NCI-H345 treated with DMSO at 0.1 percent for 48 hours (cell line): ENCODE results near the gene SPINK6.

Experiments
- DNase-seq: peaks from one replicate; lab custom pipeline; 2025; ENCODE audit not compliant: unreplicated experiment; lab: John Stamatoyannopoulos, UW

The SPINK6 gene

DNA sequence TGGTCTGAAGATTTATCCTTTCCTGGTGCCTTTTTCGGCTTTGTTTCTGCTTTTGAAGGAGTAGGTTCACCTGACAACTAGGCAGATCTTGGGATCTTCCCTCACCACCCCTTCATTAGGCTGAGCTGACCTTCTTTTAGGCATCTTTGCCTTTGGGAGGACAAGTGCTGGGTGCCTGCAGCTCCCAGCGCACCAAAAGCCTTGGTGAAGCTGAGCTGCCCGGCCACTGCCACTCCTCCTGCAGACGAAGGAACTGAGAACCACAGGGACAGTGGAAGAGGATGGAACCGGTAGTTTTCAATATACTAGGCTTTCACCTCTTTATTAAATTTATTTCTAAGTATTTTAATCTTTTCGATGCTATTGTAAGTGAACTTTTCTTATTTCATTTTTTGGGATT is 18.7 kb downstream of the SPINK6 start:
- no peak for DNase-seq

DNA sequence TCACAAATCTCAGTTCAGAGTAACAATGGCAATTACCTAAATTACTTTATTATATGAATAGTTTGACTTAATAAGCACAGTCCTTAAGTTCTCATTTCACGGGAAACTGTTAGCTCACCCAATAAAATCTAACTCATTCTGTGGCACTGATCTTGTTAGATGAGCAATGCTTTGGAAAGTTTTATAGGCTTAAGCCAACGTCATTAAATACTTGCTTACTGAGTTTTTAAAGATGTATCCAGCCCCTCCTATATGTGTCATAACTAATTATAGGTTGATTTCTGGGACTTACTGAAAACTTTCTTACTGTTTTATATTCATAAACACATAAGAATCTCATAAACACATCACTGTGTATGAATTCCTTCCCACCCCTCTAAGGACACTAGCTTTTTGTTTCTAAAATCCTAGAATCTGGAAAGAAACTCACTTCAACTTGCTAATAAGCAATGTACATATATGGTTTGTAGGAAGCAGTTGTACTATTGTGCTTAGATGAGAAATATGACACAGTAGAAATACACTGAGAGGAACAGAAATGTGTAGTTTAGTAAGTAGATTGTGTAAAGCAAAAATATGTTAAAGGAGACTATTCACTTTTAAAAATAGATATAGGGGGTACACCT is 21.4 kb downstream of the SPINK6 start:
- DNase-seq: no peak

DNA sequence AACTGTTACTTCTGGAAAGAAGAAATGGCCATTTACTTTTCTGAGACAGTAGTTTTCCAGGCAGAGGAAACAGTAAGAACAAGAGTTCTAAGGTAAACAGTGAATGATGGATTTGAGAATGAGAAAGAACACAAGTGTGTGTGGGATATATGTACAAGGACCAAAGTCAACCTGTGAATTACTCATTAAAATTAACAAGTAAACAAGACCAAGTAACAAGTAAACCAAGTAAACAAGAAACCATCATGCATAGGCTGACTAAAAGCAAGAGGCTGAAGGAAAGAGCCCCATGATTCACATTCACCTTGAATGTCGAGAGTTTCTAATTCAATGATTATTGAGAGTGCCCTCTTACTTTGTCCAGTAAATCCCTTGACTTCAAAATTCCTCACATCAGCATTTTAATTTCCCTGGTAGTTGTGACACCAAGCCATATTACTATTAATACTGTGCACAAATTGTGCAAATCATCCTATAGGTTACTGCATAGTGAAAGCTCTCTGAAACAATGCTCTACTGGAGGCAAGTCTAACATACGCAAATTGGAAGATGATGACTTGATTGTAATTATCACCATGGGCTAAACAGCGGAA is 25.6 kb downstream of the SPINK6 start:
- no peak for DNase-seq

DNA sequence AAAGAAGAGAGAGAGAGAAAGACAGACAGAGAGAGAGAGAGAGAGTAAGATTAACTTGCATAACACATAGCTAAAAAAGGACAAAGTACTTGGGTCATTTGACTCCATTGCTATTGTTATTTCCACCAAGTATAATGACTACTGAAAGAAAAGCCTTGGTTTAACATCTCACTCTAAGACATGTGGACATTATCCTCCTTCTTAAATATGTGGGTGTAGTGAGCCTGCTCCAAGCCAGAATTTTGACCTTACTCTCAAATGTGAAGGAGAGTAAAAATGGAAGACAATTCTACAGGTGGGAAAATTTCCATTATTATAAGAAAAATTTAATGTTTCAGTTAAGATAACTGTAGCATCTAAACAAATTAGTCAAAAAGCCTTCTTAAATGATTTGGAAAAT is 27.0 kb downstream of the SPINK6 start:
- no peak for DNase-seq

DNA sequence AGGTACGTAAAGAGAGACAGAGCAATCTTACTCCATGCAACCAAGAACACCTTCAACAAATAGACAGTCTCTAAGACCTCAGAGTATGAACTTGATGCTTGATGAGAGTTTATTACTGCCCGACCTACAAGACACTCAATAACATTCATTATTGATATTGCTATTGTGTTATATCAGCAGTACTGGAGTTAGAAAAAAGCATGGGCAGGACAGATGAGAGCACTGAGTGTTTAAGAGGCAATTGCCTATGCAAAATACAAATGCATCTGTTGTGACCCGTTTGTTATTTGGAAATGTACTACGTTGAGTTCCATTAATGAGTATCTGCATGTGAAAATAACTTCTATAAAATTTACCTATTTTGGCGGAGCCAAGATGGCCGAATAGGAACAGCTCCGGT is 27.4 kb downstream of the SPINK6 start:
- DNase-seq: no peak

DNA sequence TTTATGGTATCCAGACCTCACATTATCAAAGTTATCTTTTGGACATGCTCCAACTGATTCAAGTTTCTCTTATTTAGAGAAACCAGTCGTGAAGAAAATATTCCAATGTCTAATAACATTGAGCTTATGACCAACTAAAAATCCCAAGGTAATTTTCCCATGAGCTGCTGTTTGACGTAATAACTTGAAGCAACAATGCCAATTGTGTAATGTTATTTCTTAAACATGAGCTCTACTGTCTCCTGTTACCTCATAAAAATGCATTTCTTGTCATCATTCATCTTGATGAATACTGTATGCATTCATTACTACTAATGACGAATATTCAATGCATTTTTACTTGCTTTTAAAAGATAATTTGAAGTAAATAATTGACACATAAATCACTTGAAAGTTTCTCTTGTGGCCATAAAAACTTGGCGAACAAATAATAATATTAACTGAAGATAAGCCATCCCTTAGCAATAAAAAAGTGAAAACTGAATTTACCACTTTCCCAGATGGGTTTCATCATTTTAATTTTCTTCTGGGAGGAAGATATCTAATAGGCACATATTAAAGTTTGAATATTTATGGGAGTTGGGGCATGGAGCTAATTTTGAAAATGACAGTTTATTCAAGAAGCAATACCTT is 35.1 kb downstream of the SPINK6 start:
- DNase-seq: no peak

DNA sequence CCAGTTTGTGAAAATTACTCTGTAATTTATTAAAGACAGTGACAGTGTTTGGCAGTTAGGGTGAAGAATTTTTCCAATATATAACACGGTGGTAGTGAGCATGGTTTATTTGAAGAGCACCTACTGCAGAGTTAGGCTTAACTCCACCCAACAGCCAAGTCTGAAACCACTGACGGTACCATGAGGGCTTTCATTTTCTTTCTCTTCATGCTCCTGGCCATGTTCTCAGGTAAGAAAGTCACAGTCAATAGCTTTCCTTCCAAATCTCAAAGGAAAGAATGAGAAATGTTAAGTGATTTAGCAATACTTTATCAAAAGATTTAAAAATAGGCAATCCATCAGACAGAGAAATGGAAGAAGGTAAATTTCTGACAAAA is 35.6 kb downstream of the SPINK6 start, which contains the start of gene MARCOL:
Gene MARCOL, plus strand, starts transcription at position 108 of the 377 bp plus-strand sequence. Its CDS starts 73 bp downstream, at position 181.
- DNase-seq: no peak

DNA sequence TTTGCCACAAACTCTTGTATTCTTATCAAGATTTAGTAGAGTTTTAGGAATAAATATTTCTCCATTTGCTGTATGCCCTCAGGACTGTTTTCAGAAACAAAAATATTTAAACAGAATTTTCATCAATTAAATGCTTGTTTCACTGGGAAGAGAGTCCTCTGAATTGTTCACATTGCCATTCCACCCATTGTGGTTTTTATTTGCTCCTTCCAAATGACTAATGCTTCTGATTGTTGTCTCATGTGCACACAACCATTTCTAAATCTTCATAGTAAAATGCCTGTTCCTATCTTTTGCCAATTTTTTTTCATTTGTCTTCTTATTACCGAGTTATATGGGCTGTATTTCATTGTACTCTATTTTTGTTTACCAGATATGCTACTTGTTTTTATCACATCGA is 46.1 kb downstream of the SPINK6 start:
- no peak for DNase-seq

DNA sequence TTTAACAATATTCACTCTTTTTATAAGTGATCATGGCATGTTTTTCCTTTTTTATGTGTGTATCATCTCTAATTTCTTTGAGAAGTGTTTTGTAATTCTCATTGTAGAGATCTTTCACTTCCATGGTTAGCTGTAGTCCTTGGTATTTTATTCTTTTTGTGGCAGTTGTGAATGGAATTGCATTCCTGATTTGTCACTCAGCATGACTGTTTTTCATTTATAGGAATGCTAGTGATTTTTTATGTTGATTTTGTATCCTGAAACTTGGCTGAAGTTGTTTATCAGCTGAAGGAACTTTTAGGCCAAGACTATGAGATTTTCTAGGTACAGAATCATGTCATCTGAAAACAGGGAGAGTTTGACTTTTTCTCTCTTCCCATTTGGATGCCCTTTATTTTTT is 52.6 kb downstream of the SPINK6 start:
- DNase-seq: no peak

DNA sequence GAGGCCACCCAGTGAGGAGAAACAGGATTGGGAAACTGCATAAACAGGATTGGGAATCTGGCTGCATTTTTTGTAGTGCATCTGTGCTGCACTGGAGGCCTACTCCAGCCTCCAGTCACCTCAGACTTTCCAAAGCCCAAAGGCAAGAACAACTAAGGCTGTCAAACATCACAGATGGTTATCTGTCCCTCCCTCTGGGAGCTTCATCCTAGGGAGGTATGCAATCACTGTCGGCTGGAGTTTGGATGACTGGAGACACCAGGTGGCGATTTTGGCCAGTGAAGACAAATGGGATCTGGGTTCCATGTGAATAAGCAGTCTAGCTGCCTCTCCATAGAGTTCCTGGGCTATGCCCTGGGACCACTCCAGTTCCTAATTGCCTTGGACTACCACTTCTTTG is 56.4 kb downstream of the SPINK6 start:
- no peak for DNase-seq

DNA sequence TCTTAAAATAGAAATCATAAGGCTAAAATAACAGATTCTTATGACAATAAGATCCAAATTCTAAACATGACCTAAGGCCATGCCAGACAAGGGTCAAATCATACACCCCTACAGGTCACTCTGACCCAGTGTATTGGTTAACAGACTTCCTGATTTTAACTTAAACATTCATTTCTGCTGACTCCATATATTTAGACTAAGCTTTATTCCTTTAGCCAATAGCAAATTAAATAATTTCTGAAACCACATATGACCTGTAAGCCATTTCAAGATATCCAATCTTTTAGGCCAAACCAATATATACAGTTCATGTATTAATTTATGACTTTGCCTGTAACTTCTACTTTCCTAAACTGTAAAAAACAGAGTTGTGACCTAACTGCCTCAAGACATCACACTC is 58.4 kb downstream of the SPINK6 start:
- DNase-seq: no peak
